A673 (cell line): ENCODE measurements around the gene YIF1B. TPM values are rescaled to one million over a fixed set of nuclear protein-coding genes. Genes with fewer than 3 reads are reported as not detected.

Source experiments
- BruUV-seq: library from RNA; stranded (reverse); fragments of 400-500 nt; replicated peaks from 2 replicates; lab custom pipeline; 2021; lab: Mats Ljungman, UMichigan
- CTCF ChIA-PET: fragments of 300-600 bp; sonication (Branson Sonifier 250); formaldehyde crosslinking; loops from one replicate; lab custom pipeline; 2022; ENCODE audit warnings: antibody characterized with exemption; lab: Charles Lee
- POLR2A ChIA-PET: fragments of 300-600 bp; sonication (Branson Sonifier 250); formaldehyde crosslinking; loops from one replicate; lab custom pipeline; 2022; ENCODE audit warnings: antibody characterized with exemption; ENCODE audit not compliant: low non-redundant PET; lab: Charles Lee
- DNase-seq: peaks from one replicate; pipeline ENCODE4 v3.0.0-alpha.2; 2015; ENCODE audit warnings: low spot score
- H3K27ac ChIP-seq: fragments of 200-600 bp; sonication (generic); 2 replicates; pipeline ENCODE4 v1.5.1; 2016; ENCODE audit warnings: mixed run types, low read depth, mild to moderate bottlenecking, mixed read lengths, antibody characterized with exemption, low read length; ENCODE audit not compliant: poor library complexity, severe bottlenecking
- H3K27me3 ChIP-seq: fragments of 200-600 bp; sonication (generic); replicated peaks from 2 replicates; pipeline ENCODE4 v1.6.1; 2017; ENCODE audit warnings: mixed run types, low read depth, mild to moderate bottlenecking, mixed read lengths, antibody characterized with exemption, low read length; ENCODE audit not compliant: insufficient read depth, poor library complexity
- H3K36me3 ChIP-seq: fragments of 200-600 bp; sonication (generic); 2 replicates; pipeline ENCODE4 v1.6.1; 2016; ENCODE audit warnings: mixed run types, mild to moderate bottlenecking, mixed read lengths, antibody characterized with exemption, low read length; ENCODE audit not compliant: insufficient read depth, poor library complexity, severe bottlenecking
- H3K4me1 ChIP-seq: fragments of 200-600 bp; sonication (generic); 2 replicates; pipeline ENCODE4 v1.6.1; 2017; ENCODE audit warnings: mixed run types, mild to moderate bottlenecking, mixed read lengths, antibody characterized with exemption, low read length; ENCODE audit not compliant: insufficient read depth, poor library complexity, severe bottlenecking
- H3K4me3 ChIP-seq: fragments of 200-600 bp; sonication (generic); 2 replicates; pipeline ENCODE4 v1.5.1; 2016; ENCODE audit warnings: low read depth, mixed run types, mild to moderate bottlenecking, mixed read lengths, low read length; ENCODE audit not compliant: poor library complexity, severe bottlenecking
- H3K9me3 ChIP-seq: fragments of 200-600 bp; sonication (generic); 2 replicates; pipeline ENCODE4 v1.6.1; 2016; ENCODE audit warnings: mixed run types, low read depth, mild to moderate bottlenecking, mixed read lengths, antibody characterized with exemption, low read length; ENCODE audit not compliant: poor library complexity, severe bottlenecking
- CTCF ChIP-seq: fragments of 300-800, 200-600 bp; sonication (generic); conservative IDR thresholded peaks from 2 replicates; pipeline ENCODE4 v1.5.1; 2017; ENCODE audit warnings: low read depth, mild to moderate bottlenecking, antibody characterized with exemption, low read length, moderate library complexity, mixed read lengths
- EZH2 ChIP-seq: fragments of 200-600 bp; sonication (generic); IDR thresholded peaks from 2 replicates; pipeline ENCODE4 v1.6.1; 2017; ENCODE audit warnings: borderline replicate concordance, low read depth, mild to moderate bottlenecking, mixed read lengths, antibody characterized with exemption, low read length; ENCODE audit not compliant: poor library complexity, severe bottlenecking
- intact Hi-C: fragments of 100-400 bp; cut with micrococcal nuclease; formaldehyde crosslinking; loops from one replicate; pipeline ENCODE4 v1.10.0; 2022; ENCODE audit not compliant: unreplicated experiment
- total RNA-seq: library from RNA; stranded (reverse); gene quantifications from 2 replicates; pipeline ENCODE4 v1.2.3, GENCODE V29; 2021

Gene YIF1B
- total RNA-seq, 1 experiment from 2014 or later: 57.6 TPM

GRCh38 chr19:38265921-38266429 lies 49.8 kb downstream of the YIF1B start:
- TF ChIP-seq EZH2 (no peak), CTCF (no peak)
- ChIA-PET CTCF (no interaction called here), POLR2A (no interaction called here)
- Histone ChIP-seq H3K9me3 (no peaks in the 10 kb centered on the region), H3K4me3 (no peak overlapping the region), H3K36me3 (no peaks in the 10 kb centered on the region), H3K4me1 (peaks cover 6% of the 10 kb centered on the region), H3K27ac (no peak overlapping the region), H3K27me3 (no peaks in the 10 kb centered on the region)
- intact Hi-C loops: no loop called here
- no peak for DNase-seq
- no TSS peak for BruUV-seq

GRCh38 chr19:38265213-38265861 lies 50.4 kb downstream of the YIF1B start:
- peaks cover 6% of the 10 kb centered on the region for H3K4me1 ChIP-seq
- H3K27me3 ChIP-seq: no peaks in the 10 kb centered on the region
- BruUV-seq: no TSS peak
- no peaks in the 10 kb centered on the region for H3K36me3 ChIP-seq
- TF ChIP-seq EZH2: no peak
- TF ChIP-seq CTCF: no peak
- no peak overlapping the region for H3K27ac ChIP-seq
- no peaks in the 10 kb centered on the region for H3K9me3 ChIP-seq
- intact Hi-C loops: no loop called here
- POLR2A ChIA-PET: no interaction called here
- no peak for DNase-seq
- no peak overlapping the region for H3K4me3 ChIP-seq
- CTCF ChIA-PET: no interaction called here

GRCh38 chr19:38264486-38265212 lies 51.1 kb downstream of the YIF1B start, which contains the start of gene SPINT2:
SPINT2 (plus strand) TSS chr19:38264573; CDS start chr19:38264893, 320 bp downstream.
- H3K27me3 ChIP-seq: no peaks in the 10 kb centered on the region
- intact Hi-C loops: no loop called here
- no peaks in the 10 kb centered on the region for H3K36me3 ChIP-seq
- H3K4me1 ChIP-seq: peaks cover 6% of the 10 kb centered on the region
- H3K9me3 ChIP-seq: no peaks in the 10 kb centered on the region
- CTCF ChIA-PET: interaction anchor here (0.5 kb wide), 1 partner anchor 138 kb away, joined by 3 read pairs; no protein-coding TSS in a partner anchor
- POLR2A ChIA-PET: no interaction called here
- no TSS peak for BruUV-seq
- peak within 1 kb of the TSS; percentile 41 for H3K4me3 ChIP-seq
- DNase-seq: no peak
- H3K27ac ChIP-seq: no peak within 1 kb of the TSS
- TF ChIP-seq CTCF (no peak), EZH2 (no peak)
